LHCN-M2 (cell line): ENCODE measurements around the gene BRWD1. TPM values are rescaled to one million over a fixed set of nuclear protein-coding genes. Genes with fewer than 3 reads are reported as not detected.

Source experiments
- DNase-seq: peaks from one replicate; pipeline ENCODE4 v3.0.0-alpha.2; 2012; ENCODE audit warnings: low read depth
- polyA plus RNA-seq: library from polyadenylated mRNA; unstranded; fragments of >200 nt; gene quantifications from one replicate; pipeline ENCODE4 v1.2.1, GENCODE V29; 2012; ENCODE audit warnings: missing spikeins
- total RNA-seq: library from RNA; depleted of rRNA; stranded (reverse); fragments of >200 nt; gene quantifications from 2 replicates; pipeline ENCODE4 v1.2.3, GENCODE V29; 2014; rRNA removed

Gene BRWD1
- 20.5 and 23.1 TPM in 2 replicates for total RNA-seq
- polyA plus RNA-seq = 4.5 TPM

DNA sequence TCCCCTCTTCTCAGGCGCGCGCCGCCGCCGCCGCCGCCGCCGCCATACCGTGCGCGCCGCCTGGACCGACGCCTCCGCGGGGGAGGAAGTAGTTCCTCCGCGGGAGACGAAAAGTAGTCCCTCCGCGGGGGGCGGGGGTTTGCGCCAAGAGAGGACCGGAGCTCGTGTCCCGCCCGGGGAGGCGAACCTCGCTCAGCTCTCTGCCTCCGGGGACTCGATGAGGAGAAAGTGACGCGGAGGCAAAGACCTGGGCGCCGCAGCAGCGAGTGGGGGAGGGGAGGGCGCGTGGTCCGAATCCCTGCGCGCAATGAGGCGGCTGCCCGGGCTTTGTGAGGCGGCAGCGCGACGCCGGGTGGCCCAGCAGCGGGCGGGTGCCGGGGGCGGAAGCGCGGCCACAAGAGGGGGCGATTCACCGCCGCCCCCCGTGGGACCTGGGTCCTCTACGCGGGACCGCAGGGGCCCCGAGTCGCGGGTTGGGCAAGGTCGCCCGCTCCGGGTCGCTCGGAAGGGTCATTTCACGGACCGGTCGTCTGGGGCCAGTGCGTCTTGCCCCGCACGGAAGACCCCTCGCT, at the start of gene BRWD1:
TSS of gene BRWD1 (minus strand) at position 62 of the 572 bp plus-strand sequence. CDS start 141 bp downstream, outside the sequence.
- peak; percentile 83 for DNase-seq

DNA sequence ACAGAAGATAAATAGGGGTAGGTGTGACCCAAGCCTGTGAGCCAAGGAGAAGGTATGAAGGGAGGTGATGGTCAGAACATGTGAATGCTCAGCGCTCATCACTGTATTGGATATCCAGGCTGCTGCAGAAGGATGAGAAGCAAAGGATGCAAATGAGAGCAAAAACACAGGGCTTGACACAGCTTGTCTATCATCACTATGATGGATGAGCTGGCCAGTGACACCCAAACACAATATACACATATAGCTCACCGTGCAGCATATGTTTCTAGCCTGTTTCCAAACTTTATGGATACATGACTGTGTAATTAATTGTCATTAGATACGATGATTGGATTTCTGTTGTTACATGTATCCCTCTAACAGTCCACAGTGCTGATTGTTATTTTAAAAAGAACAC, 49.3 kb upstream of the BRWD1 start:
- no peak for DNase-seq

DNA sequence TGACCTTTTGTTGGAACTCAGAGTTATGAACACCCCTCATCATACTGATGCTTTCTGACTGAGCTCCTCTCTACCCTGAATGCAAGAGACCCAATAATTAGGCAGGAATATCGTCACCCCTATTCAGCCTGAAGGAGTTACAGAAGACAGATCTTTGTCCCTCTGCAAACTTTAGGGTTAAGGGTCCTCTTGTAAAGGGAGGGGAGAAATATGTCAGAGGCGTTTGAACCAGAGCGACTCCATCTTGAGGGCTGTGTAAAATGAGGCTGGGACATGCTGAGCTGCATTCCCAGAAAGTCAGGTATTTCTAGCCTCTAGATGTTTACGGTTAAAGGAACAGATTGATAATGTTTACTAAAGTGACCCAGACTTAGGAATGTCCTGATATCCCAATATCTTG, 46.0 kb upstream of the BRWD1 start:
- DNase-seq = no peak

DNA sequence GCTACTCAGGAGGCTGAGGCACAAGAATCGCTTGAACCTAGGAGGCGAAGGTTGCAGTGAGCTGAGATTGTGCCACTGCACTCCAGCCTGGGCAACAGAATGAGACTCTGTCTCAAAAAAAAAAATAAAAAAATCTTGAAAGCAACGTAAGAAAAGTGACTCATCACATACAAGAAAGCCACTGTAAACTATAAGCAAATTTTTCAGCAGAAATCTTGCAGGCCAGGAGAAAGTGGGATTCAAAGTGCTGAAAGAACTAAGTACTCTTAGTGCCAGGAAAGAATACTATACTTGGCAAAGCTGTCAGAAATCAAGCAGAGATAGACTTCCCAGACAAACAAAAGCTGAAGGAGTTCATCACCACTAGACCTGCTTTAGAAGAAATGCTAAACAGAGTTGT, 39.9 kb upstream of the BRWD1 start:
- DNase-seq = no peak

DNA sequence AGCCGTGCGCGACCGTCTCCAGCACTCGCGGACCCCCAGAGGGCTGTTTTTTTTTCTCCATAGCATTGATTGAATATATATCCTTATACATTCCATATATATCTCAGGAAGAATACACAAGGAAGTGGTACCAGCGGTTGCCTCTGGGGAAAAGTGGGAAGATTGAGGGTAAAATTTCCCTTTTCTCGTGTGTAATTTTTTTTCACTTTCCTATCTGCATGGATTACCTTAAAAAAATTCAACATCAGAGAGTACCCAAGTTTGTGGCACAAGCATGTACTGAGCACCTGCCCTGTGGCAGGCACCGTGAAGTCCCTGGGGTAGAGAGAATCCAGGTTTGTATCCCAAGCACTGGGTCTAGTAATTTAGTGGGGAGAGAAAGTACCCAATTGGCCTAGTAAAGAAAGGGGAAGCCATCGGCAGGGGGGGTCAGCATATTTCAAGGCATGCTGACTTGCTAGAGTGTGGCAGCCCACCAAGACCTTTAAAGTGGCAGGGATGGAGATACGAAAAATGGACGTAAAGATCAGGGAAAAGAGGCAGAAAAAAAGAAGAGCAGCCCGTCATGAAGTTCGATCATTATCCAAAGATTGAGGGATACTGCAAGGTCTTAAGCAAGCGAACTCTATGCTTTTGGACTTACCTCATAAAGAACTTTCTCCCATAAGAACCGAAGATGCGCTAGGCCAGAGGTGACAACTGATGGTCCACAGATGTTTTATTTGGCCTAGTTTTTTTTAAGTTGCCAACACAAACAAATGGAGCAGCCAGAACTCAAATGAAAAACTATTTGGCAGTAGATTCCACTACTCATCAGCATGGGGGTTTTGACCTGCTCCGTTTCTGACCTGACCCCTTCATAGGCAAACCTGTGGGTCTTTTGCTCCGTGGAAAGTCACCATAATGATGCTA, 36.9 kb upstream of the BRWD1 start:
- DNase-seq = no peak

DNA sequence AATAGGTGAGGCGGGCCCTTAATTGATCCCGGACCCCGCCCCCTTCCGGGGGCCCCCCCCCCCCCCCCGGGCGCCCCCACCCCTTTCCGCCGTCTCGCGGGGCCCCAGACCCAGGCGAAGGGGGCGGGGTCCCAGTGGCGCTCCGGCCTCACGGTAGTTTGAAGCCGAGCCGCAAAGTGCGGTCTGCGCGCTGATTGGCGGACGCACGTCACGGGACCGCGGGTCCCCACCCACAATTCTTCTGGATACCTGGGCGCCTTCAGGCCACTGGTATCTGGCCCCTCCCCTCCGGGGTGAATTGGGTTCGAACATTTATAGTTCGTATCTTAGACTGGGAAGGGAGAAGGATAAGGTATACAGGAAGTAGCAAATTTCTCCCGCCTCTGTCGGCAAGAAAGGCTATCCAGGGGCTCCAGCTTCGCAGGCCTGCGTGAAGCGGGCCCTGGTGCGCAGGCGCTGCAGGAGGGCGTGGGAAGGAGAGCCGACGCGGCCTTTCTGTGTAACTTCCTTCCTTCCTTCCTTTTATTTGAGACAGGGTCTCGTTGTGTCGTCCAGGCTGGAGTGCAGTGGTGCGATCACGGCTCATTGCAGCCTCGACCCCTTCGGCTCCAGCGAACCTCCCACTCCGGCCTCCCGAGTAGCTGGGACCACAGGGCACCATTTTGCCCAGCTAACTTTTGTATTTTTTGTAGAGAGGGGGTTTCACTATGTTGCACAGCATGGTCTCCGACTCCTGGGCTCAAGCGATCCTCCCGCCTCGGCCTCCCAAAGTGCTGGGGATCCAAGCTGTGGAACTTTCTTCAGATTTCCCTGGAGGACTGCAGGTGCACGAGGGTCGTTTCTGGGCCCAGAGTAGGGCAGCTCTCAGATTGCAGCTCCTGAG, 36.0 kb upstream of the BRWD1 start:
- peak; percentile 91 for DNase-seq

DNA sequence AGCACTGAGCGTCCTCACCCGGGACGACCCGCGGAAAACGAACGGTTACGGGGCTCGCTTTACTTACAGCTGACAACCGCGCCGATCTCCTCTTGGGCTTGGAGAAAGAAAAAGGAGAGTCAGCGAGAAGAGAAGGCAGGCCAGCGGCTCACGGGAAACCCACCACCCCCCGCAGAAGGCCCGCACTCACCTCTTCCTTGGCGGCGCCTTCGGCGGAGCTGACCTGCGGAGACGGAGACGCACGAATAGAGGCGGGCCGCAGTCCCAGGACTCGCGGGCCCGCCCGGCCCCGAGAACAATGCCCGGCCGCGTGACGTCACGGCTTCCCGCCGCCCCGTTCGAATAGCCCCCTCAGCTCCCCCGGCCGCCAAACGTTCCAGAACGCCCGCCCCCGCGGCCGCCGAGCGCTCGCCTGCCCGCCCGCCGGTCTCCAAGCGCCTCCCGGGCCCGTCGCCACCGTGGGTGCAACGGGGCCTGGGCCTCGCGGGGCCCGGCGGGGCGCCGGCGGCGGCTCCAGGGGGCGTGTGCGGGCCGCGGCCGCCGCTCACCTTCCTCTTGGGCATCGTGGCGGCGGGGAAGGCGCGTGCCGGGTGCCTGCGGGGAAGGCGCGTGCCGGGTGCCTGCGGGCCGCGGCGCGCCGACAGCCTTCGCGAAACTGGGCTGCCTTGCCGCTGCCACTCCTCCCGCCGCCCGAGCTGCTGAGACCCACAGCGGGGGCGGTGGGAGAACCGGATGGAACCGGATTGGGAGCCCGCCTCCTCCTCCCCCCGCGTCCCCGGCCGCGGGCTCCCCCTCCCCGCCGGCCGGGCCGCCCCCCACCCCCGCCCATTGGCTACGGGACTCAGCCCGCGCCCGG, 35.2 kb upstream of the BRWD1 start, which contains the start of gene HMGN1:
TSS of gene HMGN1 (minus strand) at position 734 of the 856 bp plus-strand sequence. CDS start at position 563, 171 bp downstream.
- peak; percentile 87 for DNase-seq

DNA sequence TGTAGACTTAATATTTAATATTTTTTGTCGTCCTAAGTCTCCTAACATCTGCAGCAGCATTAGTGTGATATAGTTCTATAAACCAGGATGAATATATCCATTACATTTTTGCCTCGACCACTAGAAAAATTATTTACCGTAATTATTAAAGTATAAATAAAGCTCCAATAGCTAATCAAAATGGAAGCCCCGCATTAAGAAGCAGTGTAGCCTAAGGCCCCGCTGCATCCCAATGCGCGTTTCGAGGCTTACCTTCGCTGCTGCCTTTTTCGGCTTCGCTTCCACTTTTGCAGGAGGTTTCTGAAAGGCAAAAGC, 34.6 kb upstream of the BRWD1 start:
- DNase-seq = peak; percentile 32

DNA sequence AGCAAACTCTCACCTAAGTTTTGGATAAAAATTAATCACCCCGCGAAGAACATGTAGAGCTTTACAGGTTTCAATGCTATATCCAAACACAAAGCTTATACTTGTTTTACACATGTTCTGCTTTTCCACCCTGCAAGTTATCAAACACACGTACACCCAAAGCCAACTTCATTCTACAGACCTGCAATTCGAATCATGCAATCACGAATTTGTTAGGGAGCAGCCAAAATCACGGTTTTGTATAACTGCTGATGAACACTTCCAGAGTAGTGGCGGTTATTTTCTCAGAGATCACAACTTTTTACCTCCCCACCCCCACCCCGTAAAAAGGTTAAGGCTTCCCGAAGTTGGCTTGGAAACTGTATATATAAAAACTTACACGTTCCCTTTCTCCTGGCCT, 34.1 kb upstream of the BRWD1 start:
- no peak for DNase-seq

DNA sequence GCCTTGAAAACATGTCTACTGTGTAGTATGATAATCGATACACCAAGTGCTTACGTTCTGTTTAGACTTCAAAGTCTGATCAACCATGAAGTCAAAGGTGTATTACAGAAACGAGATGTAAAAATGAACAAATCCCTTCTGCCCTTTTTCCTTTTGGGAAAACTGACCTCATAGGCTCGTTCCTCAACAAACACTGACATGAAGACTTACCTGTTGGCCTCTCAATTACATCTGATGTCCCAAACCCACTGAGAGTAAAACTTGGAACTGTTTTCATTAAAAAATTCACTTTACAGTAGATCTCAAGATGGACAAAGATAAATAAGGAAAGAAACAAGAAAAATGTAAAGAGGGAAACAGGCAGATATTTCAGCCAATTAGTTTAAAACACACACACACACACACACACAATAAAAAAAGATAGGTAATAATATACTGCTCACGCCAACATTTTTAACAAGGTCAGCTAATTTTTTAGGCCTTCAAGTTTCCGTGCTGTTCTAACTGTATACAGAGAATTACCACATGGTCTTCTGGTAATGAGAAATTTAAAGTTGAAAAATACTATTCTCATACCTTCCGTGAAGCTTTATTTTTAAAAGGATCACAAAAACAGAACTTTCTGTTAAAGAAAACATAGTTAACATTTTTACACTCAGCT, 33.4 kb upstream of the BRWD1 start:
- DNase-seq = no peak

DNA sequence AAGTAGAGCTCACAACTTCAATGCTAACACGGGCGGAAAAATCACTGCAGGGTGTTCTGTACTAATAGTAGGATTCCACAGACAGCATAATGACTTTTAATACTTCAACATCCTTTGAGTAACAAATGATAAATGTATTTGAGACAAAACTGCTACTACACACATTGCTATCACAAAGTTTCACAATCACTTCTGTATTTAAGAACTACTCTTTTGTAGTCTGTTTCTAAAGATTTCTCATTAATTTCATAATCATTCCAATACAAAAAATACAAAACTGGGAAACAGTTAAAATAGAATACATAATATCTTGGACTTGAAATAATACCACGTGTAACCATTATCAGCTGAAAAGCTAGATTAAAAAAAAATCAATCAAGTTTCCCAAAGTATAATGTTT, 32.8 kb upstream of the BRWD1 start:
- DNase-seq = no peak

DNA sequence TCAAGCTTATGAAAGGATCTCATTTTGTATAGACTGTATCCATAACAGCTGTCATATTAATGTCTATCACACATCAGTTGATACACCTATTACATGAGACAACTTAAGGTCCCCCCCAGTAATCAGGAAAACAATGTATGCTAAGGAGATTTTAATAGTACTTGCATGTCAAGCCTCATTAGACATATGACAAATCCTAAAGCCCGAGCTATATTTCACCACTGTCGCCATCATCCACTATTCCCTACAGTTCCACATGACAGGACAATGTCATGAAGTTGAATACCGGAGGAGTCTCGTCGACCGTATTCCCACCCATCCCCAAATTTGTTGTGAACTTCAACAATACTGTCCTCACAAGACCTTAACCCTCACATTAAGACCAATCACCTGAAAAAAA, 32.0 kb upstream of the BRWD1 start:
- DNase-seq = no peak

DNA sequence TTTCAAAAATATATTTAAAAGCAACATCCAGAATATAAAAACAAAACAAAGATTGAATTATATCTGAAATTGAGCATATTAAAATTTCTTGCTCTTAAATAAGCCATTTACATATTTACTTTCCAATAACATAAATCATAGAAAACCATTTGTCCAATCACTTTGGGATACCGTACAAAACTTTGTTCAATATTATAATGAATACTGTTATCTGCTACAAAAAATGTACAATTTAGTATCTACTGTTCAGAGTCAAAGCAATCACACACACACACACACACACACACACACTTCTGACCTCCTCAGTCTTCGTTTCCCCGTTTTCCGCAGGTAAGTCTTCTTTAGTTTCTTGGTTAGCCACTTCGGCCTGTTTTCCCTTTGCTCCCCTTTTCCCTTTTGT, 31.4 kb upstream of the BRWD1 start:
- no peak for DNase-seq

DNA sequence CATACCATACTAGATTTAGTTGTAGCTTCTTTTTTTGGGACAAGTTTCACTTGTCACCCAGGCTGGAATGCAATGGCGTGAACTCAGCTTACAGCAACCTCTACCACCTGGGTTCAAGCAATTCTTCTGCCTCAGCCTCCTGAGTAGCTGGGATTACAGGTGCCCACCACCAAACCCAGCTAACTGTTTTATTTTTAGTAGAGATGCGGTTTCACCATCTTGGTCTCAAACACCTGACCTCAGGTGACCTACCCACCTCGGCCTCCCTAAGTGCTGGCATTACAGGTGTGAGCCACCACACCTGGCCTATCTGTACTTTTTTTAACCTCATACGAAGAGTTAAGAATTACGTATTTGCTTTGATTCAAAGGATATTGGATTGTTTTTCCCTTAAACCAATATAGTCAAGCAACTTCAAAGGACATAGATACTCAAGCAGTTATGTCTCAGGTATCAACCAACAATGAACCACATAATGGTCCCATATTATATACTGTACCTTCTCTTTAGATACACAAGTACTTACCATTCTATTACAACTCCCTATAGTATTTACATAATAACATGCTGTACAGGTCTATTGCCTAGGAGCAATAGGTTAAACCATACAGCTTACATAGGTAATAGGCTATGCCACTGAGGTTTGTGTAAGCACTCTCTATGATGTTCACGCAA, 28.0 kb upstream of the BRWD1 start:
- DNase-seq = no peak

DNA sequence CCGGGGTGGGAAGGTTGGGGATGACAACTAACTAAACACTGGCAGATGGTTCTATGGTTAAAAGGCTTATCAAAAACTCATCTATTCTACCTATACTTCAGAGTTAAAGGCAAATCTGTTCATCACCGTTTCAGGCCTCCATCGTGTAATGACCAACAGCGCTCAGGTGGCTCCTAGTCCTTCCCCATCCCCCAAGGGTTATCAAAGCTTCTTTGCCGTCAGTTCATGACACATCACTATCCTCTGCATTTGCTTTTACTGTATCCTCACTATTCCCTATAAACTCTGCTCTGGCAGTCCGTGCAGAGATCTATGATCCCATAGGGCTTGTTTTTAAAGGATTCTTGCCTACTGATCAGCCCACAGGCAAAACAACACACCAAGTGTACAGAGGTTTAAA, 27.3 kb upstream of the BRWD1 start:
- DNase-seq = no peak

DNA sequence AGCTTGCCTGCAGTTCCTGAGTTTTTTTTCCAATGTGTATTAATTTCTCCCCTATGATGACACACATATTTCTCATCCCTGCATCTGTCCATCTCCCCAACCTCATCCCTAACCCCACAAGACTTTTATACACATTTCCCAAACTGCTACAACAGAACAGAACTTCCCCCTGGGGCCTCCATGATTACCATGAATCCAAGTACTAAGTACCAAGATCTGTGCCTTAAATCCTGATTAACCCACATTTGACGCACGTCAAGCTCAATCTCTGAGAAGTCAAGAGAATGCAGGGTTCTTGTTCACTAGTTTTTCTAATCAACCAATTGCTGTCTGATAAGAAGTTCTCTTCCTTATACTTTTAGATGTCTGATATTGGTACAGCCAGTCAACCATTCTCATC, 25.8 kb upstream of the BRWD1 start:
- DNase-seq = peak; percentile 57

DNA sequence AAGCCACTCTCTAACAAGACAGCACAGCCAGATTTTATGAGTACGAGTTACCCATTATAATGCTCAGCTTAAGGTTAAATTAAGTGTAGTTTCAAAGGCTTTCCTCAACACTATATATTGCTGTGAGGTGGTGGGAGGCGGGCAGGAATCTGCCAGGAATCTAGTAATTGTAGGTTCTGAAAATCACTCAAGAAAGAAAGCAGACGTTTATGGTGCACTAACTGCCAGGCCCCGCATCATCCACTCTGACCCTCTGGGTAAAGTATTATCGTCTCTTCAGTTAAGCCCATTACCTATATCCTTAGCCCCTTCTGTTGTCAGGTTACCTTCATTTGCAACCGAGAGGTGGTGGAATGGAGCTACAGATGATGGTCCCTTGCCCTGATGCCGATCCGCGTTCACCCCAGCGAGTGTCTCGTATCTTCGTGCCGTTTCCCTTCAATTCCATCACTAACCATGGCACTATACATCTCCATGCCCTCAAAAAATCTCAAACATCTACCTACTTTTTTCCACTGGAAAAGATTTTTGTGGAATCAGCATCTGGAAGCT, 23.1 kb upstream of the BRWD1 start:
- no peak for DNase-seq

DNA sequence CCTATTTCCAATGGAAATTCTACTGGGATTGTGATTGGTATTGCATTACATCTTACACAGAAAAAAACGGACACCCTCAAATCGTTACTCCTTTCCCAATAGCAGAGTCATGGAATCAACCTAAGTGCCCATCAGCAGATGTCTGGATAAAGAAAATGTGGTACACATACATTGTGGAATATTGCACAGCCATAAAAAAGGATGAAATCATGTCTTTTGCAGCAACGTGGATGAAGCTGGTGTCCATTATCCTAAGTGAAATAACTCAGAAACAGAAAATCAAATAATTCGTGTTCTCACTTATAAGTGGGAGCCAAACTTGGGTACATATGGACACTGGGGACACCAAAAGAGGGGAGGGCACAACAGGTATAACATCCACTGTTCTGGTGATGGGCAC, 21.2 kb upstream of the BRWD1 start:
- no peak for DNase-seq

DNA sequence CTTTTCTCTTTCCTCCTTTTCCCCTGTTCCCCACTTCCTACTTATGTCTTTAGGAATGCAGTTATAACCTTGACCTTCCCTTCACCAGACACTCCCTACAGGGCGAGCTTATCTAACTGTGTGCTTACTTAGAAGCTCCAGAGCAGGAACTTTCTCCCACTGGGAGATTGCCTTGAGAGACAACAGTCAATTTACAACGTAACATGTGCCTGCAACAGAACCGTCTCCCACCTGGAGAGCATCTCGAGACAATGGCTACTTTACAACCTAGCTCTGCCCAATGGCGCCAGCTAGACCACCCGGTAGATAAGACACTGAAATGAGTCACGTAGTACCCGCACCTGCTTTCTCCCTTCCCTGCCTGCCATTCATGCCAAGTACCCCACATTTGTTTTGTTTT, 18.7 kb upstream of the BRWD1 start:
- no peak for DNase-seq

DNA sequence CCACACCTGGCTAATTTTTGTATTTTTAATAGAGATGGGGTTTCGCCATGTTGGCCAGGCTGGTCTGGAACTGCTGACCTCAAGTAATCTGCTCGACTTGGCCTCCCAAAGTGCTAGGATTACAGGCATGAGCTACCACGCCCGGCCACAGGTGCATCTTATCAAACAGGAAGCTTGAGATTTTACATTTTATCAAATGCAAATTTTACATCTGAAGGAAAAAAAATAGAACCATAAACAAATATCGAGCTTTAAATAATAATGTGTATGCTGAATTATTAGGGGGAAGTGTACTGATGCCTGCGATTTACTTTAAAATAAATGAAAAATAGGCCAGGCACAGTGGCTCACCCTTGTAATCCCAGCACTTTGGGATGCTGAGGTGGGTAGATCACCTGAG, 16.6 kb upstream of the BRWD1 start:
- DNase-seq = no peak
